HFFc6 (cell line): Measurements from ENCODE around the gene NELL2. TPM values are rescaled to one million over a fixed set of nuclear protein-coding genes. Genes with fewer than 3 reads are reported as not detected.

Experiments used
- DNase-seq: peaks from one replicate; pipeline ENCODE4 v3.0.0-alpha.2; 2018
- H3K27ac Mint-ChIP-seq: 2 replicates; pipeline ENCODE4 v1.8.0; 2020; ENCODE audit warnings: mild to moderate bottlenecking, mixed read lengths
- H3K27me3 Mint-ChIP-seq: 2 replicates; pipeline ENCODE4 v1.8.0; 2021; ENCODE audit warnings: mild to moderate bottlenecking, moderate library complexity, mixed read lengths; ENCODE audit not compliant: insufficient read depth
- H3K36me3 Mint-ChIP-seq: 2 replicates; pipeline ENCODE4 v1.8.0; 2021; ENCODE audit warnings: low read depth, mixed read lengths
- H3K4me1 Mint-ChIP-seq: 2 replicates; pipeline ENCODE4 v1.8.0; 2020; ENCODE audit warnings: low read depth, mixed read lengths
- H3K4me3 Mint-ChIP-seq: 2 replicates; pipeline ENCODE4 v1.8.0; 2020; ENCODE audit warnings: mild to moderate bottlenecking, moderate library complexity, mixed read lengths
- H3K9me3 Mint-ChIP-seq: 2 replicates; pipeline ENCODE4 v1.8.0; 2020; ENCODE audit warnings: mild to moderate bottlenecking, mixed read lengths
- total RNA-seq, 6 experiments: library from RNA; stranded (reverse); fragmentation: NEBNext Ultra II Directional; extraction: Animal tissue kit (Norgen Biotek cat#: 25700); gene quantifications; 2 replicates in 1 of 6; 3 replicates in 5 of 6; pipeline ENCODE4 v1.2.3, GENCODE V29; 2021
- TF ChIP-seq, protein P1 (sequence below): fragments of 200-600 bp; sonication (generic); IDR thresholded peaks from 2 replicates; pipeline ENCODE4 v1.5.0; 2021; ENCODE audit warnings: antibody characterized with exemption, mild to moderate bottlenecking

The NELL2 gene
- total RNA-seq, 6 experiments from 2014 or later = not detected

DNA sequence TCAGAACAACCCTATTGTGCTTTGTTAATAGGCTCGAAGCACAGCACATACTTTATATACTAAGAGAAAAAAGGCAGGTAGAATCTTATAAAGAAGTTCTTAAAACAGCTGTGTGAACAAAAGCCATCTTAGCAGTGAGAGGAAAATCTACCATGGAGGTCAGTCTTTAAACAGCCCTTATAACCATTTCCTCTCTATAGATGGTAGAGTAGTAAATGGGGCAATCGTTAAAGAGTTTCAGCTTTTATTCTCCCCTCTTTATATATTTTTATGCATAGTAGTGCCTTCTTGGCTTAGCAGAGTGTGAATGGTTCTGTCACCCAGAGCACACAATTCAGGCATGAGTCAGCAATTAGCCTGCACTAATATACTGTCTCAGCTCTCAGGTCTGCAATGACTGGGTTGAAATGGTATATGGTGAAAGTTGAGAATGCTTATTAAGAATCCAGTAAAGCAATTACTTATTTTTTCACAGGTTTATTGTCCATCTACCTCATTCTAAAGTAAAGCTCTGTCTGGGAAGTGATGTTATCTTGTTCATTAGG is 305.0 kb downstream of the NELL2 start:
- Mint-ChIP-seq H3K4me3 (no peak overlapping the region), H3K27me3 (no peaks in the 10 kb centered on the region), H3K36me3 (no peaks in the 10 kb centered on the region), H3K4me1 (no peaks in the 10 kb centered on the region), H3K9me3 (peaks cover 22% of the 10 kb centered on the region), H3K27ac (no peak overlapping the region)
- no peak for DNase-seq
- TF ChIP-seq, protein P1, sequence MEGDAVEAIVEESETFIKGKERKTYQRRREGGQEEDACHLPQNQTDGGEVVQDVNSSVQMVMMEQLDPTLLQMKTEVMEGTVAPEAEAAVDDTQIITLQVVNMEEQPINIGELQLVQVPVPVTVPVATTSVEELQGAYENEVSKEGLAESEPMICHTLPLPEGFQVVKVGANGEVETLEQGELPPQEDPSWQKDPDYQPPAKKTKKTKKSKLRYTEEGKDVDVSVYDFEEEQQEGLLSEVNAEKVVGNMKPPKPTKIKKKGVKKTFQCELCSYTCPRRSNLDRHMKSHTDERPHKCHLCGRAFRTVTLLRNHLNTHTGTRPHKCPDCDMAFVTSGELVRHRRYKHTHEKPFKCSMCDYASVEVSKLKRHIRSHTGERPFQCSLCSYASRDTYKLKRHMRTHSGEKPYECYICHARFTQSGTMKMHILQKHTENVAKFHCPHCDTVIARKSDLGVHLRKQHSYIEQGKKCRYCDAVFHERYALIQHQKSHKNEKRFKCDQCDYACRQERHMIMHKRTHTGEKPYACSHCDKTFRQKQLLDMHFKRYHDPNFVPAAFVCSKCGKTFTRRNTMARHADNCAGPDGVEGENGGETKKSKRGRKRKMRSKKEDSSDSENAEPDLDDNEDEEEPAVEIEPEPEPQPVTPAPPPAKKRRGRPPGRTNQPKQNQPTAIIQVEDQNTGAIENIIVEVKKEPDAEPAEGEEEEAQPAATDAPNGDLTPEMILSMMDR = no peak

DNA sequence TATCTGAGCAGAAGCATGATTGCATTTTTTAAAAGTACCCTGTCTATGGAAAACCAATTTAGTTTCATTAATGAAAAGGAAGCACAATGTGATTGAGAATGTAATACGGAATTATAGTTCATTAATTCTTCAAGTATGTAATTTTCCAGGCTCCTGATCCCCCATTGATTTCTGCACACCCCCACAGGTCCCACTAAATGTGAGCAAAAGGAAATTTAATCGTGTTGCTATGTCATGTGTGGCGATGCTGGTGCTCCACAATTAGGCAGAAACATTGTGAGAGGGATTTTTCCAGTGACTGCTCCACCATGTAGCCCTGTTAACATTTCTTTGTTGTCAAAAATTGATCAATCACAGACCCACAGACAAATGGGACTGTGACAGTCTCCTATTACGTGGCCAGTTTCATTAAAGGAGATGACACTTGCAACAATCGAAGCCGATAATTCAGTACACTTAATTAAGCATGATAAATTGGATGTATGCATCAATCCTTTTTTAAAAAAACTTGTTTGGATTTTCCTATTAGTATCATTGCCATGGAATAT is 306.0 kb downstream of the NELL2 start:
- no peak for DNase-seq
- no peak overlapping the region for H3K4me3 Mint-ChIP-seq
- H3K36me3 Mint-ChIP-seq = no peaks in the 10 kb centered on the region
- H3K9me3 Mint-ChIP-seq = peaks cover 28% of the 10 kb centered on the region
- H3K4me1 Mint-ChIP-seq = no peaks in the 10 kb centered on the region
- TF ChIP-seq, protein P1 = no peak
- peaks cover 3% of the 10 kb centered on the region; the same call in 1 of the 2 replicates for H3K27me3 Mint-ChIP-seq
- no peak overlapping the region for H3K27ac Mint-ChIP-seq

DNA sequence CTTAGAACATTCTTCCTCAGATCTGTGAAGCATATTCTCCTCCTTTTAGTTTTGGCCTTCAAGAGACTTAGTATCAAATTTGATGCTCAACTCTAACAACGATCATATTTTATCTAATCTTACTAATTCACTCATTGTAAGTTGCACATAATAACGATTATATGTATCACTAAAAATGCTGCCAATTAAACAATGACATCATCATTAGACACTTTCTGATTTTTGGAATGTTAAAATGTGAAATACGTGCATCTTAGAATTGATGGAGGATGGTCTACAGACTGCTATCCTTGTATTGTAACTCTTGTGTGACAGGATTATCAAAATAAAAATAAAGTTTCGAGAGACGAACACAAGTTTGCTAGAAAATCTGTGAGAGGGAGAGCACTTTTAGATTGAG is 311.0 kb downstream of the NELL2 start:
- DNase-seq = no peak
- Mint-ChIP-seq H3K9me3 (peaks cover 37% of the 10 kb centered on the region), H3K27me3 (peaks cover 3% of the 10 kb centered on the region; the same call in 1 of the 2 replicates), H3K27ac (no peak overlapping the region), H3K36me3 (no peaks in the 10 kb centered on the region), H3K4me3 (no peak overlapping the region), H3K4me1 (no peaks in the 10 kb centered on the region)
- TF ChIP-seq, protein P1 = no peak

DNA sequence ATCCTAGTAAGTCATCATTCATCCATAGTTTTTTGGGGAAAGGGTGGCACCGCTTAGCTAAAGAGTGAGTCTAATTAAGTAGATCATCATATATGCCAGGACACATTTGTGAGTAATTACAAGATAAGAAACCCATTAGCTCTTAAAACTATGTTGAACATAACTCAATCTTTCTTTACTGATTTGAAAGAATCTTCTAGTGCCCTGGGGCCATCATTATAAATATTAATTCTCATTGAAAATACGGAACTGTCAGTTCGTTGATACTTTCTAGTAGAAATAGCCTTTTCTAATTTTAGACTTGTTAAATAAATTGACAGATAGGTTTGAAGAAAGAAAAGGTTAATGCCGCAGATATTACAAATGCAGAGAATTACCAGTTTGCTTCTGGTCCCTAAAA is 312.6 kb downstream of the NELL2 start:
- Mint-ChIP-seq H3K4me1 (no peaks in the 10 kb centered on the region), H3K36me3 (no peaks in the 10 kb centered on the region), H3K9me3 (peaks cover 41% of the 10 kb centered on the region), H3K4me3 (no peak overlapping the region), H3K27ac (no peak overlapping the region), H3K27me3 (peaks cover 3% of the 10 kb centered on the region; the same call in 1 of the 2 replicates)
- no peak for DNase-seq
- TF ChIP-seq, protein P1 = no peak

DNA sequence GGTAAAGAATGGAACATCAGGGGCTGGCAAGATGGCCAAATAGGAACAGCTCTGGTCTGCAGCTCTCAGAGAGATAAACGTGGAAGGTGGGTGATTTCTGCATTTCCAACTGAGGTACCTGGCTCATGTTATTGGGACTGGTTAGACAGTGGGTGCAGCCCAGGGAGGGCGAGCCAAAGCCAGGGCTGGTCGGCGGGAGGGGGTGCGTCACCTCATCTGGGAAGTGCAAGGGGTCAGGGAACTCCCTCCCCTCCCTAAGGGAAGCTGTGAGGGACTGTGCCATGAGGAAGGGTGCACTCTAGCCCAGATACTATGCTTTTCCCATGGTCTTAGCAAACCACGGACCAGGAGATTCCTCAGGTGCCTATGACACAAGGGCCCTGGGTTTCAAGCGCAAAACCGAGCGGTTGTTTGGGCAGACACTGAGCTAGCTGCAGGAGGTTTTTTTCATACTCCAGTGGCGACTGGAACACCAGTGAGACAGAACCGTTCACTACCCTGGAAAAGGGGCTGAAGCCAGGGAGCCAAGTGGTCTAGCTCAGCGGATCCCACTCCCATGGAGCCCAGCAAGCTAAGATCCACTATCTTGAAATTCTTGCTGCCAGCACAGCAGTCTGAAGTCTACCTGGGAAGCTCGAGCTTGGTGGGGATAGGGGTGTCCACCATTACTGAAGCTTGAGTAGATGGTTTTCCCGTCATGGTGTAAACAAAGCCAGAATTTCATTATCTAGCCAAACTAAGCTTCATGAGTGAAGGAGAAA is 317.6 kb downstream of the NELL2 start:
- no peak for DNase-seq
- Mint-ChIP-seq H3K27me3 (no peaks in the 10 kb centered on the region), H3K4me3 (no peak overlapping the region), H3K4me1 (no peaks in the 10 kb centered on the region), H3K36me3 (no peaks in the 10 kb centered on the region; the same call in 1 of the 2 replicates), H3K27ac (no peak overlapping the region), H3K9me3 (peaks cover 56% of the 10 kb centered on the region)
- TF ChIP-seq, protein P1 = no peak
